Measurements from ENCODE around the gene JMY.

JMY gene

GRCh38 chr5:79200573-79201183 lies 35.3 kb upstream of the JMY start:
- DNase-seq (ENCODE audit: low spot score), result no peak
- TF ChIP-seq CTCF (IDR thresholded peaks at IDR 0.05), result no peak
- Histone ChIP-seq H3K27ac (no peak overlapping the region), H3K4me3 (no peak overlapping the region)

DNA sequence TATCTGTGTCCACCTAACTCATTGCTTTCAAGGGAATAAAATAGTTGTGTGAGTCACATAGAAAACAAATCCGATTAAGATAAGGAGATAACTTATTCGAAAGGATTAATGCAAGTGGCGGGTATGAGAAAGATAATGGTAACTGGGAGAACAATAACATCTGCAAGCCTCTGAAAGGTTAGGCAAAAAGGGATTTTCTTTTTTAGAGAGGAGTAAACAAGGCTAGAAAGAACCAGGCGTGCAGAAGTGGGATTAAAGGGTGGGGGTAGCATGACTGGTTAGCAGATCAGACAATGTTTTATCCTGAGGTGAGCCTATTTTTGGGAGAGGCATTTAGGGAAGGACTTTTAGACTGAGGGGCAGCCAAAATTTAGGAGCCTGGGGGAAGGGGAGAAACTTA lies 34.7 kb upstream of the JMY start:
- H3K27ac ChIP-seq, result no peak overlapping the region
- no peak for TF ChIP-seq CTCF (IDR thresholded peaks at IDR 0.05)
- no peak for DNase-seq (ENCODE audit: low spot score)
- H3K4me3 ChIP-seq, result no peak overlapping the region

DNA sequence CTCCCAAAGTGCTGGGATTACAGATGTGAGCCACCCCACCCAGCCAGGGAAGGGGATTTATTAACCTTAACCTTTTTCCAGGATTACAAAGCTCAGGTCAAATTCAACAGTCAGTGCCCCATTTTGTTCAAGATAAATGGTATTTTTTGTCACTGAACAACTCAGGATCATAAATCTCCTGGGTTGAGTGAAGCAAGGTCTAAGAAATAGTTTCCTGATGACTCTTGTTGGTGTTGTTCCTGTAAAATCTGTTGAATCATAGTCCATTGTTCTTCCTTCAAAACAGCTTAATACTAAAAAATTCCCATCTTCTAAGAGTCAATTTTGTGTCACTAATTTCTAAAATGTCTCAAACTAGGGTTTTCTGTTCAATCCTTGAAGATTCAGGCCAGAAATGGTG lies 33.9 kb upstream of the JMY start:
- TF ChIP-seq CTCF (IDR thresholded peaks at IDR 0.05), result no peak
- Histone ChIP-seq H3K4me3 (no peak overlapping the region), H3K27ac (no peak overlapping the region)
- DNase-seq (ENCODE audit: low spot score), result no peak

GRCh38 chr5:79205965-79206364 lies 30.0 kb upstream of the JMY start:
- no peak for TF ChIP-seq CTCF (IDR thresholded peaks at IDR 0.05)
- H3K27ac ChIP-seq, result no peak overlapping the region
- H3K4me3 ChIP-seq, result no peak overlapping the region
- DNase-seq (ENCODE audit: low spot score), result no peak

- Histone ChIP-seq H3K4me3 (no peak overlapping the region), H3K27ac (no peak overlapping the region)
- TF ChIP-seq CTCF (IDR thresholded peaks at IDR 0.05), result no peak
- DNase-seq (ENCODE audit: low spot score), result no peak
Observed at GRCh38 chr5:79206541-79206940, 29.4 kb upstream of the JMY start.

DNA sequence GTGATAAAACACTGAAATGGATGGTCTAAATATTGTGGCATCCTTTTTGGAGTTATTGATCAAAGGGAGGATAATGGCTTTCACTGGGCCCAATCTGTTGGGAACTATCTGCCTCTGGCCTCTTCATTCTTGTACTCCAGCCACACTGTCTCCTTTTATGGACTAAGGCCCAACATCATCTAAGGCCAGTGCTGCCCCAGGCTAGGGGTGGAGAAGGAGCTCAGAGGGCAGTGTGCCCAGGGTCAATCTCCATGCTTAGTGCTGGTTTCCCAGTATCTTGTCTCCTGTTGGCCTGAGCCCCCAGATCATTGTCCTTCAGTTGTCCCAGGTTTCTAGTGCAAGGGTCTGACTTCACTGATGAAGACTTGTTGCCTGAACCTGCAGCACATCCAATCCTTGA lies 26.4 kb upstream of the JMY start:
- TF ChIP-seq CTCF (IDR thresholded peaks at IDR 0.05), result no peak
- DNase-seq (ENCODE audit: low spot score), result no peak
- H3K4me3 ChIP-seq, result no peak overlapping the region
- no peak overlapping the region for H3K27ac ChIP-seq

GRCh38 chr5:79224286-79224984 lies 11.5 kb upstream of the JMY start:
- H3K4me3 ChIP-seq, result no peak overlapping the region

More at GRCh38 chr5:79224286-79224984, 11.5 kb upstream of the JMY start:
- no peak for DNase-seq (ENCODE audit: low spot score)
- H3K27ac ChIP-seq, result no peak overlapping the region
- no peak for TF ChIP-seq CTCF (IDR thresholded peaks at IDR 0.05)
